HUES48 (cell line): Measurements from ENCODE around the gene PARP16.
"Not testable (repeated sequence)": the region's sequence is repeated elsewhere in the genome, so short reads cannot be mapped to it uniquely, and the experiment has no call there.

Experiments
- H3K27ac ChIP-seq: one replicate; pipeline ENCODE4 v1.7.0; 2013; ENCODE audit warnings: low read depth, low read length, inconsistent platforms
- H3K27me3 ChIP-seq: 2 replicates; pipeline ENCODE4 v1.6.1; 2013; ENCODE audit warnings: mild to moderate bottlenecking, low read length; ENCODE audit not compliant: control insufficient read depth, insufficient read depth
- H3K36me3 ChIP-seq: 2 replicates; pipeline ENCODE4 v1.6.1; 2013; ENCODE audit warnings: low read length; ENCODE audit not compliant: control insufficient read depth, insufficient read depth
- H3K4me1 ChIP-seq: 2 replicates; pipeline ENCODE4 v1.6.1; 2013; ENCODE audit warnings: mild to moderate bottlenecking, low read length; ENCODE audit not compliant: control insufficient read depth, insufficient read depth
- H3K4me3 ChIP-seq: 2 replicates; pipeline ENCODE4 v1.5.1; 2013; ENCODE audit warnings: mild to moderate bottlenecking, low read depth, low read length
- H3K9ac ChIP-seq: 2 replicates; pipeline ENCODE4 v1.6.1; 2013; ENCODE audit warnings: mild to moderate bottlenecking, low read depth, low read length, moderate library complexity
- H3K9me3 ChIP-seq: 2 replicates; pipeline ENCODE4 v1.6.1; 2013; ENCODE audit warnings: low read length; ENCODE audit not compliant: control insufficient read depth, insufficient read depth

The PARP16 gene

DNA sequence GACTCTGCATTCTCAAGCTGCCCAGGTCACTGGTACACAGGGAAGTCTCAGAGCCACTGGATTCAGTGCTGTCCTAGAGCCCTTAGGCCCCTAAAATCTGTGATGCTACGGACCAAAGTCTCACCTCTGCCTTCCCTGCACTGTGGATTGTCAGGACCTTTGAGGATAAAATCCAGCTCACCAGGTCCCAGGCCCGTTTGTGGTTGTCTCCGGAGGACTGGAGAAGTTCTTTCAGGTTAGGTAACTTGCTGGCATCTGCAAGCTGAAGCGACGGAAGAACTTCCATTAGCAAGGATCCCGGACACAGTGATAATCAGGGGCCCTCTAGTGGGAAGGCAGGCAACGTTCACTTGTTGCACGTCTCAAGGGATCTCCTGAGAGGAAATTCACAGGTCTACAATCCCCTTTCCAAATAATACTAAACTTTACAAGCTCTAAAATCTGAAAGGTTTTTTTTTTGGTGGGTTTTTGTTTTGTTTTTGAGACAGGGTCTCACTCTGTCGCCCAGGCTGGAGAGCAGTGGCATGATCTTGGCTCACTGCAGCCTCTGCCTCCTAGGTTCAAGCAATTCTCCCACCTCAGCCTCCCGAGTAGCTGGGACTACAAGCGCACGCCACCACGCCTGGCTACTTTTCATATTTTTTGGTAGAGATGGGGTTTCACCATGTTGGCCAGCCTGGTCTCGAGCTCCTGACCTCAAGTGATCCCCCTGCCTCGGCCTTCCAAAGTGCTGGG, 15.7 kb downstream of the PARP16 start:
- H3K9me3 ChIP-seq, H3K4me3 ChIP-seq, H3K4me1 ChIP-seq, H3K9ac ChIP-seq, H3K36me3 ChIP-seq, H3K27ac ChIP-seq, H3K27me3 ChIP-seq: not testable (repeated sequence)

DNA sequence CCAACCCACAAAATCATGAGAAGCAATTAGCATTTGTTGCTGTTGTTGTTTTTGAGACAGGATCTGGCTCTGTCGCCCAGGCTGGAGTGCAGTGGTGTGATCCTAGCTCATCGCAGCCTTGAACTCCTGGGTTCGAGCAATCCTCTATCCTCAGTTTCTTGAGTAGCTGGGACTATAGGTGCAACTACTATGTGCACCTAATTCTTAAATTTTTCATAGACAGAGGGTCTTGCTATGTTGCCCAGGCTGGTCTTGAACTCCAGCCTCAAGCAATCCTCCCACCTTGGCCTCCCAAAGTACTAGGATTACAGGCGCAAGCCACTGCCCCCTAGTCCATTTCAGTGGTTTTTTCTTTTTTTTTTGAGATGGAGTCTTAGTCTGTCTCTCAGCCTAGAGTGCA, 18.3 kb downstream of the PARP16 start:
- Histone ChIP-seq H3K27ac (no peak overlapping the region), H3K4me3 (no peak overlapping the region), H3K9me3 (no peaks in the 10 kb centered on the region), H3K27me3 (no peaks in the 10 kb centered on the region), H3K9ac (no peak overlapping the region), H3K4me1 (peaks cover 10% of the 10 kb centered on the region), H3K36me3 (no peaks in the 10 kb centered on the region)

DNA sequence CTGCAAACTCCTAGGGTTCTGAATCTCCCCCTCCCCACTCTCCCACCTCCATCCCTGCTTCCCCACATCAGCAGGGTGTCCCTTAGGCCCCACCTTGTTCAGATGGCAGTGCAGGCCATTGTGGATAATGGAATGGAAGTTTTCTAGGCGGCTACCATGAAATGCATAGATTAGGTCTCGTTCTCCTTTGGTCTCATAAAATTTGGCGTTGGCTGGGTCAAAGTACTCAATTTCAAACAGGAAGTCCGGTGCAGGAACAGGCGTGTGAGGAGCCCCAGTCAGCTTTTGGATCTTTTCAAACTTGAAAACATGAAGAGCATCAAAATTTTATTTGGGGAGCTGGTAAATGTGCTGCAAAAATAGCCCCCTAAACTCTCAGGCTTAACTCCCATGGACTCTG, 20.2 kb downstream of the PARP16 start:
- peaks cover 10% of the 10 kb centered on the region for H3K4me1 ChIP-seq
- H3K36me3 ChIP-seq, result no peaks in the 10 kb centered on the region

DNA sequence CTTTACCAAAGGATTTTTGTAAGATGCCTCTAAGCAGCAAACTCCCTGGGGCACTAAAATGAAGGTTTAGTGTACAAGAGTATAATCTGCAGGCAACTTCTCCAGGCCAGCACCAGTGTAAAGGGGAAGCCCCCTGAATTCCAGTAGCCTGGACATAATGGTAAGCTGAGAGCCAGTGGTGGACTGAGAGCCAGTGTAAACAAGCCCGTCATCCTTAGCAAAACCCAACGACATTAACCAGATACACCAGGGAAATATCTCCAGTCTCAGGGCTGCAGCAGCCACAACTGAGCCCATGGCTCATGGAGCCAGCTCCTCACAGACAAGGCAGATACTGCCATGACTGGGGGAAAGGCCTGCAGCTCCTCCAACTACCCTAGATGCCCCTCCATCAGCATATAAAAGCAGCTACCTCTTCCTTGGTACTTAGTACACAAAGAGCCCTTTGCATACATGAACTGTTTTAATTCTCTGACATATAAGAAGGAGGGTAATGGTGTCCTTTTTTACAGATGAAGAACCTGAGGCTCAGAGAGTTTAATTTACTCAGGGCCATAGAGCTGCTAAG, 21.7 kb downstream of the PARP16 start:
- H3K36me3 ChIP-seq, result 0 out of 2 replicates have a peak, but pooled peaks cover 6% of the 10 kb centered on the region
- H3K4me3 ChIP-seq, result no peak overlapping the region
- H3K27ac ChIP-seq, result no peak overlapping the region
- no peaks in the 10 kb centered on the region for H3K9me3 ChIP-seq
- peaks cover 10% of the 10 kb centered on the region for H3K4me1 ChIP-seq
- no peak overlapping the region for H3K9ac ChIP-seq
- H3K27me3 ChIP-seq, result no peaks in the 10 kb centered on the region

More for the DNA sequence above, 20.2 kb downstream of the PARP16 start:
- Histone ChIP-seq H3K27ac (no peak overlapping the region), H3K27me3 (no peaks in the 10 kb centered on the region), H3K4me3 (no peak overlapping the region), H3K9ac (no peak overlapping the region), H3K9me3 (no peaks in the 10 kb centered on the region)

DNA sequence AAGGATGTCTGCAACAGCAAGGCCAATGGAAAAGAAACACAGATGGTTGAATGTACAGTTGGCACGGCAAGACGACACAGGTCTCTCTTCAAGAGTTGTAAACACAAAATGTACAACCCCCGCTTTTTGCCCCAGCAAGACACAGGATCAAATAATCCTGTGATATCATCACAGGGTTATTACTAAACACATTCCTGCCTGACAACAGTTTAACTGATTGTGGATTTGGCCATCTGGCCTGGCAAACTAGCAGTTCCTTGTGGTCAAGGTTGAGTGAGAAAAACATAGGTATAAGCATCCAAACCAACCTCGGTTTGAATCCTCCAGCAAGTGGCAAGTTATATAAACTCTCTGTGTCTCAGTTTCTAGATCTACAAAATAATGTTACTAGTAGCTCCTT, 23.4 kb downstream of the PARP16 start:
- H3K9ac ChIP-seq, result no peak overlapping the region
- H3K9me3 ChIP-seq, result no peaks in the 10 kb centered on the region
- no peaks in the 10 kb centered on the region for H3K27me3 ChIP-seq
- H3K27ac ChIP-seq, result no peak overlapping the region
- 0 out of 2 replicates have a peak, but pooled peaks cover 6% of the 10 kb centered on the region for H3K36me3 ChIP-seq
- H3K4me1 ChIP-seq, result peaks cover 10% of the 10 kb centered on the region
- no peak overlapping the region for H3K4me3 ChIP-seq

DNA sequence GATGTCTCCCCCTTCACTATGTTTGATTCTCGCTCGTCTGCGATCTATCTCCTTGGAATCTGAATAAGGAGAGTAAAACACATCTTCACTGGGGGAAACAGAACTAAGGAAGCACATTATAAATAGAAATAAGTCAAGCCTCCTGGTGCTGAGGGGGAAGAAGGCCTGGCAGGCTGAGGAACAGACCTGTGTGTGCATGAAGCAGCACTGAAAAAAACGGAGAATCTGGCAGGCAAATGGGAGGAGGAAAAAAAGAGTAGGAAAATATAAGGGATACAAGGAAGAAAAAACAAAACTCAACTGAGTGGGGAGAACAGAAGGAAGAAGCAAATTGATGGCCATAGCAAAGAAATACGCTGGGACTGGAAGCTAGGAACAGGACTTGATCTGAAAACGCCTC, 25.7 kb downstream of the PARP16 start:
- Histone ChIP-seq H3K4me1 (peaks cover 10% of the 10 kb centered on the region), H3K4me3 (no peak overlapping the region), H3K27me3 (no peaks in the 10 kb centered on the region), H3K27ac (no peak overlapping the region), H3K9me3 (no peaks in the 10 kb centered on the region), H3K36me3 (0 out of 2 replicates have a peak, but pooled peaks cover 6% of the 10 kb centered on the region), H3K9ac (no peak overlapping the region)

DNA sequence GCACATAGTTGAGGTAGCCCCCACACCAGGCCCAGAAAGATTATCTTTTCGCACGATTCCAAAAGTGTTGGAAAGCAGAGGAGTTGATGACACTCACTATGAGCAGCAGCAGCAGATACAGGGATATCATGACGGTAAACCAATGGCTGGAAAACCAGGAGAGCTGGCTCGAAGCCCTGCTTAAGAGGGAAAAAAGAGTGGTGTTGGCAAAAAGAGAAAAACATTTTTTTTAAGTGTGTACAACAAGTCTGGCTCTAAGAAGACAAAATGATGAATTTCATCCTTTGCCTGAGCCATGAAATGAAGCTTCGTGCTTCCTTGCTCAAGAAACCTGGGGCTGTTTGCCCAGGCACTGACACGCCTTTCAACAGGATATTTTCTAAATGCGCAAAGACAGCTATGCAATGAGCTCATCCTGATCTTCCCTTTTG, 27.3 kb downstream of the PARP16 start:
- Histone ChIP-seq H3K36me3 (0 out of 2 replicates have a peak, but pooled peaks cover 6% of the 10 kb centered on the region), H3K9ac (no peak overlapping the region), H3K27ac (no peak overlapping the region), H3K27me3 (no peaks in the 10 kb centered on the region), H3K4me1 (no peaks in the 10 kb centered on the region), H3K4me3 (no peak overlapping the region), H3K9me3 (no peaks in the 10 kb centered on the region)

DNA sequence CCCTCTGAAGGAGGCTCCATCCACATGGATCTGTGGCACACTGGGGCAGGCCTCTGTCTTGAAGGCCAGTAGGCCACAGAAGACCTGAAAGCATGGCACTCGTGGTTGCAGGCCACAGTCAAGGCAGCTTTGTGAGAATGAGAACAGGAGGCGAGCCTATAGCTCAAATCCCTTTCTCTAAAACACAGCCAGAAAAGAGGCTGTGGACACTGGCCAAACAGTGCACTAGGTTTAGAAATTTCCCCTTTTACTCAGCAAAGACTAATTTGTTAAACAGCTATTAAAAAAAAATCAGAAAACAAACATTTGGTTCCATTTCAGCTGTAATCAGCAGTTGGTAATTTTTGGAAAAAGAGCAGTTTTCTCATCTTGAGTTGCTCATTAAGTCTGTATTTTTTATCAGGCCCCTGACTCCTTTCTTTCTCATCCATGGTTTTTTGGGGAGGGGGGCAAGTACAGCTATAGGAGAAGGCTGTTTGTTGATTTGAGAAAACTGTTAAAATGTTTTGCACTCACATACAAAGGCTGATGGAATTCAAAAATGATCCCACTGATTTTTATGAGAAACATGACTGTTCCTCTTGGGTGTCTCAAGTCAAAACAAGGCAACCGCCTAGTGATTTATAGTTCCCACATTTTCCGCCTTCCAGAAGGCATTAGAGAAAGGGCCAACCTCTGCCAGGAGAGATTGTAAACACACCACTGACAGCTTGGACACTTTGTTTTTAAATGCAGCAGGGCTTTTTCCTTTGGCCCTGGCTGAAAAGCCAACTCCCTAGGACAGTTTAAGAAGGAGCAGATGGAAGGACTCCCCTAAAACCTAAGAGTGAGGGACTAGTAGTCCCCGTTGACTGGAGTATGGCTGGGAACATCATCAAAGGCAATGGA, 28.1 kb downstream of the PARP16 start:
- no peaks in the 10 kb centered on the region for H3K27me3 ChIP-seq
- H3K36me3 ChIP-seq, result 0 out of 2 replicates have a peak, but pooled peaks cover 6% of the 10 kb centered on the region
- H3K4me1 ChIP-seq, result no peaks in the 10 kb centered on the region
- H3K4me3 ChIP-seq, result no peak overlapping the region
- no peaks in the 10 kb centered on the region for H3K9me3 ChIP-seq
- H3K27ac ChIP-seq, result no peak overlapping the region
- no peak overlapping the region for H3K9ac ChIP-seq

DNA sequence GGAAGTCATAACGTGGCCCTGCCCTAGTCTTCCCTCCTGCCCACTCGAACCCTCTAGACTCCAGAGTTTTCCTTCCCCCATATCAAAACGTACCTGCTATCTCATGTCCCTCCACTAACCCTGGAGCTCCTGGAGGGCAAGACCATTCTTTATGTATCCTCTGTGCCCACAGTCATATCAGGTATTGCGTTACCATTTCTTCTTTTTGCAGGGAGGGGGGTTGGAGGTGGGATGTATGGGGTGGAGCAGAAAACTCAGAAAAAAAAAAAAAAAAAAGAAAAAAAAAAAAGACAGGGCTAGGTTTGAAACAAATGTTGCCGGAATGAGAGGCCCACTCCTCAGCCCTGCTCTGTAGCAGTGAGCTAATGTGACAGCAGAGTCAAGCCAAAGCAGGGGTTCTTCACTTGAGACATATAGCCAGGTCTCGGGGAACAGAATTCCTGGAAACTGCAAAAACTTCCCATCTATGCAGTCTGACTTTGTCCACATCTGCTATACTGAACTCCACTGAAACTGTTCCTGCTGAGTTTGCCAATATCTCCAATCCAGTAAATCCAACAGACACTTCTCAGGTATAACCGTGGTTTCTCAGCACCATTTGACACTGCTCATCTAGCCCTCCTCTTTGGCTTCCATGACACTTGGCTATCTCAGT, 31.1 kb downstream of the PARP16 start:
- no peak overlapping the region for H3K4me3 ChIP-seq
- no peaks in the 10 kb centered on the region for H3K4me1 ChIP-seq
- no peaks in the 10 kb centered on the region for H3K27me3 ChIP-seq
- H3K9me3 ChIP-seq, result no peaks in the 10 kb centered on the region
- H3K27ac ChIP-seq, result no peak overlapping the region
- H3K36me3 ChIP-seq, result 0 out of 2 replicates have a peak, but pooled peaks cover 4% of the 10 kb centered on the region
- no peak overlapping the region for H3K9ac ChIP-seq

DNA sequence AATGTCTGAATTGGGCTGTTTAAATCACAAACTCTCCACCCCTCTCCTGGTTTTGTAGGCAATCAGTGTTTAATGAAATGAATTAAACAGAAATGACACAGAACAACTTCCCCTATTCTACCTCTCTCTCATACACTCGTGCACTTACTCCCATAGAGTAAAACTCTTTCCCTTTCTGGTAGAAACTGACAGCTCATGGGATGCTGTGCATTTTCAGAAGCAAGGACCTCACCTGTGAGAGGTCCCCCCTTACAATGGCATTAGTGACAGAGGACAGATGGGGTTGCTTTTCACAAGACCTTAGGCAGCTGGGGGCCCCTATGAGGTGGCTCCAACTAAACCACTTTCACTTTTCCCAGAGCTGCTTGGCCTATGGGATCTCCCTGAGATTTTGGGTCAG, 31.9 kb downstream of the PARP16 start:
- H3K9ac ChIP-seq, result no peak overlapping the region
- no peak overlapping the region for H3K27ac ChIP-seq
- no peaks in the 10 kb centered on the region for H3K36me3 ChIP-seq
- no peaks in the 10 kb centered on the region for H3K27me3 ChIP-seq
- H3K4me1 ChIP-seq, result no peaks in the 10 kb centered on the region
- no peaks in the 10 kb centered on the region for H3K9me3 ChIP-seq
- H3K4me3 ChIP-seq, result no peak overlapping the region
